PC-3 (cell line): Measurements from ENCODE around the gene STUM.

Experiments
- EZH2 ChIP-seq: fragments of 300-600 bp; sonication (generic); IDR thresholded peaks from one replicate; pipeline ENCODE4 v1.6.1; 2017; ENCODE audit warnings: antibody characterized with exemption, mild to moderate bottlenecking, low read length; ENCODE audit not compliant: unreplicated experiment
- TF ChIP-seq, protein P1 (sequence below): fragments of 300-600 bp; sonication (generic); conservative IDR thresholded peaks from 2 replicates; pipeline ENCODE4 v1.5.1; 2017; ENCODE audit warnings: antibody characterized with exemption, low read depth, mild to moderate bottlenecking, low read length

DNA sequence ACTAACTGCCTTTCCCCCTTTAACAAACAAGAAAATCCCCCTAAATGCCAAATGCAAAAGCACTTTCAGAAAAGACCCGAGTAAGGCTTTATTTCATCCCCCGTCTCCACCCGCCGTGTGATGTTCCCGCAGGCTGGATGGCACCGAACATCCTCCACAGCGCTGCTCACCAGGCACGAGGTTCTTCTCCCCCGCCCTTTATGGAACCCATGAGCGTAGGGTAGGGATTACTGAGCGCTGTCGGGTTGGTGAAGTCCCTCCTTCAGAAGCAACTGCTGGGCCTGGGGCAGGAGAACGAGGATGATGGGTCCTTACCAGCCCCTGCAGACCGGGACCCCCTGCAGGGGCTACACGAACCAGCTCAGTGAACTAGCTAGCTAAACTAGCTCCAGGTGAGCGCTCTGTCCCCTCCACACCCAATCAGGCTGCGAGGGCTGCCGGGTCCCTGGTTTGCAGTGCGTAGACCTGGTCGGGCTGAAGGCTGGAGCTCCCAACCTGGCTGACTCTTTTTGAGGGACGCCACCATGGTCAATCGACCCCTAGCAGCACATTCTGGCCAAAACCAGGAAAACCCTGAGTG lies 110.1 kb downstream of the STUM start:
- TF ChIP-seq EZH2 = no peak
- TF ChIP-seq, protein P1, sequence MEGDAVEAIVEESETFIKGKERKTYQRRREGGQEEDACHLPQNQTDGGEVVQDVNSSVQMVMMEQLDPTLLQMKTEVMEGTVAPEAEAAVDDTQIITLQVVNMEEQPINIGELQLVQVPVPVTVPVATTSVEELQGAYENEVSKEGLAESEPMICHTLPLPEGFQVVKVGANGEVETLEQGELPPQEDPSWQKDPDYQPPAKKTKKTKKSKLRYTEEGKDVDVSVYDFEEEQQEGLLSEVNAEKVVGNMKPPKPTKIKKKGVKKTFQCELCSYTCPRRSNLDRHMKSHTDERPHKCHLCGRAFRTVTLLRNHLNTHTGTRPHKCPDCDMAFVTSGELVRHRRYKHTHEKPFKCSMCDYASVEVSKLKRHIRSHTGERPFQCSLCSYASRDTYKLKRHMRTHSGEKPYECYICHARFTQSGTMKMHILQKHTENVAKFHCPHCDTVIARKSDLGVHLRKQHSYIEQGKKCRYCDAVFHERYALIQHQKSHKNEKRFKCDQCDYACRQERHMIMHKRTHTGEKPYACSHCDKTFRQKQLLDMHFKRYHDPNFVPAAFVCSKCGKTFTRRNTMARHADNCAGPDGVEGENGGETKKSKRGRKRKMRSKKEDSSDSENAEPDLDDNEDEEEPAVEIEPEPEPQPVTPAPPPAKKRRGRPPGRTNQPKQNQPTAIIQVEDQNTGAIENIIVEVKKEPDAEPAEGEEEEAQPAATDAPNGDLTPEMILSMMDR = no peak
